SK-N-SH (cell line): Measurements from ENCODE around the gene BBX.

Experiments used
- CTCF ChIP-seq: fragments of 200-600 bp; sonication (generic); IDR thresholded peaks from 2 replicates; pipeline ENCODE4 v1.6.1; 2017; ENCODE audit warnings: antibody characterized with exemption, mild to moderate bottlenecking, moderate library complexity
- FOSL2 ChIP-seq: IDR thresholded peaks from 2 replicates; pipeline ENCODE4 v1.4.0; 2012; ENCODE audit warnings: low read depth, mild to moderate bottlenecking, moderate library complexity, borderline replicate concordance
- GATA2 ChIP-seq: sonication (generic); formaldehyde crosslinking; IDR thresholded peaks from 2 replicates; pipeline ENCODE4 v1.5.0; 2020; ENCODE audit warnings: mild to moderate bottlenecking, missing genetic modification reagents
- MXI1 ChIP-seq: IDR thresholded peaks from 2 replicates; pipeline ENCODE4 v1.6.1; 2012; ENCODE audit warnings: mild to moderate bottlenecking, low read depth, low read length, improper control_type of control experiment
- POLR2AphosphoS5 ChIP-seq: IDR thresholded peaks from 2 replicates; pipeline ENCODE4 v1.6.1; 2012; ENCODE audit warnings: low read depth, low read length
- RAD21 ChIP-seq: IDR thresholded peaks from 2 replicates; pipeline ENCODE4 v1.6.1; 2012; ENCODE audit warnings: mild to moderate bottlenecking, low read length
- RXRA ChIP-seq: IDR thresholded peaks from 2 replicates; pipeline ENCODE4 v1.4.0; 2012; ENCODE audit warnings: low read depth, mild to moderate bottlenecking, borderline replicate concordance
- SMC3 ChIP-seq: IDR thresholded peaks from 2 replicates; pipeline ENCODE4 v1.6.1; 2012; ENCODE audit warnings: low read depth, low read length, improper control_type of control experiment
- YY1 ChIP-seq: IDR thresholded peaks from 2 replicates; pipeline ENCODE4 v1.4.0; 2012; ENCODE audit warnings: low read depth, mild to moderate bottlenecking
- TF ChIP-seq, protein P1 (sequence below): fragments of 150-350 bp; IDR thresholded peaks from 2 replicates; pipeline ENCODE4 v1.6.1; 2017; ENCODE audit warnings: antibody characterized with exemption, low read length, low read depth, borderline replicate concordance

- TF ChIP-seq MXI1 (no peak), RAD21 (no peak), SMC3 (no peak), YY1 (no peak), GATA2 (CRISPR knock-in tag) (no peak), CTCF (no peak), RXRA (no peak), FOSL2 (no peak), POLR2AphosphoS5 (no peak)
- TF ChIP-seq, protein P1, sequence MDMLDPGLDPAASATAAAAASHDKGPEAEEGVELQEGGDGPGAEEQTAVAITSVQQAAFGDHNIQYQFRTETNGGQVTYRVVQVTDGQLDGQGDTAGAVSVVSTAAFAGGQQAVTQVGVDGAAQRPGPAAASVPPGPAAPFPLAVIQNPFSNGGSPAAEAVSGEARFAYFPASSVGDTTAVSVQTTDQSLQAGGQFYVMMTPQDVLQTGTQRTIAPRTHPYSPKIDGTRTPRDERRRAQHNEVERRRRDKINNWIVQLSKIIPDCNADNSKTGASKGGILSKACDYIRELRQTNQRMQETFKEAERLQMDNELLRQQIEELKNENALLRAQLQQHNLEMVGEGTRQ: no peak
These were observed 40.3 kb downstream of the BBX start for GRCh38 chr3:107562969-107563529.
